Panc1 (cell line): ENCODE results near the gene GRAMD1B. TPM values are rescaled to one million over a fixed set of nuclear protein-coding genes. Genes with fewer than 3 reads are reported as not detected.

Experiments
- ATAC-seq: fragments of 200-7000 bp; cut with Tn5 transposase; 2 replicates; pipeline ENCODE4 v1.9.1; 2020; ENCODE audit warnings: mild to moderate bottlenecking, moderate library complexity
- BruUV-seq: library from RNA; stranded (reverse); fragments of 400-500 nt; replicated peaks from 2 replicates; lab custom pipeline; 2021; lab: Mats Ljungman, UMichigan
- CTCF ChIA-PET: fragments of 300-600 bp; sonication (Branson Sonifier 250); formaldehyde crosslinking; loops from one replicate; lab custom pipeline; 2022; ENCODE audit warnings: antibody characterized with exemption; lab: Charles Lee
- POLR2A ChIA-PET: fragments of 300-600 bp; sonication (Branson Sonifier 250); formaldehyde crosslinking; loops from one replicate; lab custom pipeline; 2022; ENCODE audit warnings: antibody characterized with exemption; lab: Charles Lee
- DNase-seq: peaks from one replicate; pipeline ENCODE4 v3.0.0-alpha.2; 2010; ENCODE audit warnings: low read depth, low spot score
- H3K27ac ChIP-seq: 2 replicates; pipeline ENCODE4 v1.5.1; 2011; ENCODE audit warnings: mild to moderate bottlenecking, low read length, inconsistent platforms
- H3K27me3 ChIP-seq: fragments of 200-500 bp; sonication (Bioruptor generic); 2 replicates; pipeline ENCODE4 v1.6.0; 2014; ENCODE audit warnings: low read length, inconsistent platforms; ENCODE audit not compliant: control insufficient read depth, insufficient read depth
- H3K36me3 ChIP-seq: fragments of 200-500 bp; sonication (Bioruptor generic); 2 replicates; pipeline ENCODE4 v1.5.1; 2014; ENCODE audit warnings: inconsistent platforms, mild to moderate bottlenecking, low read length, moderate library complexity; ENCODE audit not compliant: control insufficient read depth, insufficient read depth
- H3K4me1 ChIP-seq: 2 replicates; pipeline ENCODE4 v1.5.1; 2011; ENCODE audit warnings: inconsistent platforms, mild to moderate bottlenecking, low read length, moderate library complexity; ENCODE audit not compliant: control insufficient read depth, insufficient read depth
- H3K4me3 ChIP-seq, 2 experiments: 2 replicates each; pipeline ENCODE4 v1.5.1; 2011 to 2012; ENCODE audit warnings: low read depth in 2 of 2, low read length in 2 of 2, mild to moderate bottlenecking in 2 of 2, inconsistent platforms in 1 of 2, moderate library complexity in 1 of 2
- H3K9me3 ChIP-seq: fragments of 200-500 bp; sonication (Bioruptor generic); 2 replicates; pipeline ENCODE4 v1.5.1; 2014; ENCODE audit warnings: low read depth, mild to moderate bottlenecking, inconsistent platforms, low read length, moderate library complexity; ENCODE audit not compliant: control insufficient read depth, insufficient read depth
- POLR2AphosphoS5 ChIP-seq: IDR thresholded peaks from 2 replicates; pipeline ENCODE4 v1.6.1; 2012; ENCODE audit warnings: mild to moderate bottlenecking, low read depth, low read length, moderate library complexity
- SIN3A ChIP-seq: IDR thresholded peaks from 2 replicates; pipeline ENCODE4 v1.6.1; 2012; ENCODE audit warnings: low read depth, mild to moderate bottlenecking, low read length, moderate library complexity, borderline replicate concordance; ENCODE audit not compliant: insufficient read depth
- TCF7L2 ChIP-seq: IDR thresholded peaks from 2 replicates; pipeline ENCODE4 v1.6.1; 2011; ENCODE audit warnings: mild to moderate bottlenecking, low read depth, low read length, inconsistent platforms
- in situ Hi-C: cut with HindIII; loops from 2 replicates; pipeline ENCODE4 v1.10.0; 2016; ENCODE audit warnings: low sequenced_read_pairs, low pct_unique_long_range_greater_than_20kb
- intact Hi-C: fragments of 100-400 bp; cut with micrococcal nuclease; formaldehyde crosslinking; loops from one replicate; pipeline ENCODE4 v1.10.0; 2022; ENCODE audit not compliant: unreplicated experiment
- total RNA-seq: library from RNA; stranded (reverse); gene quantifications from one replicate; pipeline ENCODE4 v1.2.1, GENCODE V29; 2021; ENCODE audit not compliant: unreplicated experiment
- TF ChIP-seq, protein P1 (sequence below): fragments of 450-650 bp; IDR thresholded peaks from 2 replicates; pipeline ENCODE4 v1.5.1; 2017; ENCODE audit warnings: mild to moderate bottlenecking
- TF ChIP-seq, protein P2 (sequence below), 2 experiments: IDR thresholded peaks; 2 replicates each; pipeline ENCODE4 v1.6.1; 2011 to 2012; ENCODE audit warnings: low read depth in 2 of 2, control low read depth in 1 of 2, low read length in 1 of 2, mild to moderate bottlenecking in 1 of 2, moderate library complexity in 1 of 2; ENCODE audit not compliant: insufficient read depth in 1 of 2

GRAMD1B gene
- total RNA-seq, 1 experiment from 2014 or later: 0.46 TPM

DNA sequence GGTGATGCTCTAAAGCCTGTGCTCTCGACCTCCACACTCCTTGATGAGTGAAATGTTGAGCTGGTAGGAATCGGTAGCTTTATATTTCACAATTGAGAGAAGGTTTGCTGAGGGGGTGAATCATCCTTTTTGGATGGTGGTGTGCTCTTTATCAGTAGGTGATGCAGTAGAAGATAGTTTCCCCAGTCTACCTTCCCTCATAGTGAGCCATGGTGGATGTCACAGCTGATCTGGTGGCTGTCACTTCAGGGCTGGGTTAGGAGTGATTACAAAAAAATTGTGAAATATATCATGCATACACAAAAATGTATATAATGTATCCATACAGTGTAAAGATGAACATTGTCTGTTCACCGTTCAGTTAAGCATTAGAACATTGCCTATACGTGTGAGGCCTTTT, 105.3 kb downstream of the GRAMD1B start:
- H3K4me3 ChIP-seq: no peak overlapping the region
- no peak for ATAC-seq
- TF ChIP-seq SIN3A: no peak
- TF ChIP-seq, protein P1, sequence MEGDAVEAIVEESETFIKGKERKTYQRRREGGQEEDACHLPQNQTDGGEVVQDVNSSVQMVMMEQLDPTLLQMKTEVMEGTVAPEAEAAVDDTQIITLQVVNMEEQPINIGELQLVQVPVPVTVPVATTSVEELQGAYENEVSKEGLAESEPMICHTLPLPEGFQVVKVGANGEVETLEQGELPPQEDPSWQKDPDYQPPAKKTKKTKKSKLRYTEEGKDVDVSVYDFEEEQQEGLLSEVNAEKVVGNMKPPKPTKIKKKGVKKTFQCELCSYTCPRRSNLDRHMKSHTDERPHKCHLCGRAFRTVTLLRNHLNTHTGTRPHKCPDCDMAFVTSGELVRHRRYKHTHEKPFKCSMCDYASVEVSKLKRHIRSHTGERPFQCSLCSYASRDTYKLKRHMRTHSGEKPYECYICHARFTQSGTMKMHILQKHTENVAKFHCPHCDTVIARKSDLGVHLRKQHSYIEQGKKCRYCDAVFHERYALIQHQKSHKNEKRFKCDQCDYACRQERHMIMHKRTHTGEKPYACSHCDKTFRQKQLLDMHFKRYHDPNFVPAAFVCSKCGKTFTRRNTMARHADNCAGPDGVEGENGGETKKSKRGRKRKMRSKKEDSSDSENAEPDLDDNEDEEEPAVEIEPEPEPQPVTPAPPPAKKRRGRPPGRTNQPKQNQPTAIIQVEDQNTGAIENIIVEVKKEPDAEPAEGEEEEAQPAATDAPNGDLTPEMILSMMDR: no peak
- TF ChIP-seq TCF7L2: no peak
- no peak for TF ChIP-seq POLR2AphosphoS5
- TF ChIP-seq, protein P2, sequence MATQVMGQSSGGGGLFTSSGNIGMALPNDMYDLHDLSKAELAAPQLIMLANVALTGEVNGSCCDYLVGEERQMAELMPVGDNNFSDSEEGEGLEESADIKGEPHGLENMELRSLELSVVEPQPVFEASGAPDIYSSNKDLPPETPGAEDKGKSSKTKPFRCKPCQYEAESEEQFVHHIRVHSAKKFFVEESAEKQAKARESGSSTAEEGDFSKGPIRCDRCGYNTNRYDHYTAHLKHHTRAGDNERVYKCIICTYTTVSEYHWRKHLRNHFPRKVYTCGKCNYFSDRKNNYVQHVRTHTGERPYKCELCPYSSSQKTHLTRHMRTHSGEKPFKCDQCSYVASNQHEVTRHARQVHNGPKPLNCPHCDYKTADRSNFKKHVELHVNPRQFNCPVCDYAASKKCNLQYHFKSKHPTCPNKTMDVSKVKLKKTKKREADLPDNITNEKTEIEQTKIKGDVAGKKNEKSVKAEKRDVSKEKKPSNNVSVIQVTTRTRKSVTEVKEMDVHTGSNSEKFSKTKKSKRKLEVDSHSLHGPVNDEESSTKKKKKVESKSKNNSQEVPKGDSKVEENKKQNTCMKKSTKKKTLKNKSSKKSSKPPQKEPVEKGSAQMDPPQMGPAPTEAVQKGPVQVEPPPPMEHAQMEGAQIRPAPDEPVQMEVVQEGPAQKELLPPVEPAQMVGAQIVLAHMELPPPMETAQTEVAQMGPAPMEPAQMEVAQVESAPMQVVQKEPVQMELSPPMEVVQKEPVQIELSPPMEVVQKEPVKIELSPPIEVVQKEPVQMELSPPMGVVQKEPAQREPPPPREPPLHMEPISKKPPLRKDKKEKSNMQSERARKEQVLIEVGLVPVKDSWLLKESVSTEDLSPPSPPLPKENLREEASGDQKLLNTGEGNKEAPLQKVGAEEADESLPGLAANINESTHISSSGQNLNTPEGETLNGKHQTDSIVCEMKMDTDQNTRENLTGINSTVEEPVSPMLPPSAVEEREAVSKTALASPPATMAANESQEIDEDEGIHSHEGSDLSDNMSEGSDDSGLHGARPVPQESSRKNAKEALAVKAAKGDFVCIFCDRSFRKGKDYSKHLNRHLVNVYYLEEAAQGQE (IDR thresholded peaks at IDR 0.05; ENCODE audit: insufficient read depth in 1 of 2, low read depth in 2 of 2, low read length in 1 of 2): no peak
- no peaks in the 10 kb centered on the region for H3K9me3 ChIP-seq
- in situ Hi-C loops (no loop called here), intact Hi-C loops (no loop called here)
- ChIA-PET POLR2A (no interaction called here), CTCF (no interaction called here)
- H3K27ac ChIP-seq: no peak overlapping the region
- H3K4me1 ChIP-seq: no peaks in the 10 kb centered on the region
- no peaks in the 10 kb centered on the region for H3K27me3 ChIP-seq
- DNase-seq: no peak
- no peaks in the 10 kb centered on the region for H3K36me3 ChIP-seq
- no TSS peak for BruUV-seq

DNA sequence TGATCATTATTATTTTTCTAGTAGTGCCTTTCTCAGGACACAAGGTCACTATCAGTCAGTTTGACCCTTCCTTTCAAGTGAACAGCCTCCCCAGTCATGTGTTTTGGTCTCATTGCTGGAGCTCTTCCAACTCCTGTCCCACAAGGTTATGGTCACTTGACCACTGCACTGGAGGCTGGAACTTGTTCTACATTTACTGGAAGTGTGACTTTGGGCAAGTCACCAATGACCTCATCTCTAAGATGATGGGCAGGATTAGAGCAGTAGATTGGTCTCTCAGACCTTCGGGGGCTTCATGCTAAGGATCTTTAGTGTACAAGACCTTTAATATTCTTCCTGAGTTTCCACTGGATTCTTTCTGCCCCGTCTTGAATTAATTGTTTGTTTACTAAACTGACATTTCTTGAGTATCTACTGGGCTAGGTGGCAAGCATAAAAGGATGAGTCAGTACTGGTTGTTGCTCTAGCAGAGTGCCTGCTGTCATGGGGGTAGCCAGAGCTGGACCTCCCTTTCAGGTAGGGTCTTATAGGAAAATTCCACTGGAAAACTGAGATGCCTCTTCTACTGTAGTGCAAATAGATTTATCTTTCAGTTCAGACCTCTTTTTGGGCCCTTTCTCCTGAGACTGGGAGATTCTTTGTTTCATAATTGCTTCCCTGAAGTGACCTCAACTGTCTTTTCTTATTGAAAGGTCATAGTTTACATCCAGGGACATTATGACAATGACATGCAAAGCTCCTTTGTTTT, 106.8 kb downstream of the GRAMD1B start:
- Histone ChIP-seq H3K4me1 (no peaks in the 10 kb centered on the region), H3K9me3 (no peaks in the 10 kb centered on the region), H3K27ac (no peak overlapping the region), H3K36me3 (no peaks in the 10 kb centered on the region), H3K27me3 (peaks cover 2% of the 10 kb centered on the region), H3K4me3 (no peak overlapping the region)
- intact Hi-C loops (no loop called here), in situ Hi-C loops (no loop called here)
- no peak for ATAC-seq
- no peak for DNase-seq
- POLR2A ChIA-PET: no interaction called here
- CTCF ChIA-PET: no interaction called here
- no TSS peak for BruUV-seq
- no peak for TF ChIP-seq POLR2AphosphoS5
- TF ChIP-seq, protein P2 (IDR thresholded peaks at IDR 0.05; ENCODE audit: insufficient read depth in 1 of 2, low read depth in 2 of 2, low read length in 1 of 2): no peak
